ENCODE measurements around the gene RASGRF2.

RASGRF2 gene

DNA sequence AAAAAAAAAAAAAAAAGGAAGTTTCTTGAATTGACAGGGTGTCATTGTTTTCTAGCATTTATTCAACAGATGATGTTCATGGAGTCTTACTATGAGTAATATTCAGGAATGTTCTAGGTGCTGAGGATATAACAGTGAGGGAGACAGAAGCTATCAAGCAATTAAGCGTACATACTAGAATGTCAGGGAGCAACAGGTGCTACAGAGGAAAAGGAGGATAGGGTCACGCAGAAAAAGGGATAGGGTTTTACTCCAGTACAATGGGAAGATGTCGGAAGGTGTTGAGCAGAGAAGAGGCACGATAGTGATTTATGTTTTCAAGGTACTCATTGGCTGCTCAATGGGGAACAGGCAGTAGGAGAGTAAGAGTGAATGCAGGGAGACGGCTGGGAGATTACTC lies 6.6 kb upstream of the RASGRF2 start:
- DNase-seq (ENCODE audit: low read depth in 1 of 2, low spot score in 1 of 2) = no peak

DNA sequence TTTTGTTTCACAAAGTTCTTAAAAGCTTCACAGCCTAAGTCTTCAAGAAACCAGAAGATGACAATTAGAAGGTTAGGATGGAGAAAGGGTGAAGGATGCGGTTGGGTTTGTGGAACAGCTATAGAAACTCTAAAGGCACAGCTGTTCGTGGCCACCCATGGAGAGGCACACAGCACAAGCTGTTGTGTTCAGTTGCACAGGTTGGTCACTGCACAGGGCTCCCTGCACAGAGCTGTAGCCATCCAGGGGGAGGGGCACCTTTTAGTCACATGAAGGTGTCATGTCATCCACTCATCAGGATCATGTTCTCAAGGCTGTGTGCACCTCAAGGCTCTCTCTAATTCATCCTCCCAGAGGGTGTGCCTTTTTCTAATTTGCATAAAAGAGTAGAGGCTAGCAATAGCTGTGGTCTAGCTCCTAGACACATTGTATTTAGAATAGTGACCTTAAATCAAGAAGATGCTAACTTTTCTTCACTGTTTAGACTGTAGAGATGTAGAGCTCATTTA lies 5.0 kb upstream of the RASGRF2 start:
- DNase-seq (ENCODE audit: low read depth in 1 of 2, low spot score in 1 of 2) = no peak

DNA sequence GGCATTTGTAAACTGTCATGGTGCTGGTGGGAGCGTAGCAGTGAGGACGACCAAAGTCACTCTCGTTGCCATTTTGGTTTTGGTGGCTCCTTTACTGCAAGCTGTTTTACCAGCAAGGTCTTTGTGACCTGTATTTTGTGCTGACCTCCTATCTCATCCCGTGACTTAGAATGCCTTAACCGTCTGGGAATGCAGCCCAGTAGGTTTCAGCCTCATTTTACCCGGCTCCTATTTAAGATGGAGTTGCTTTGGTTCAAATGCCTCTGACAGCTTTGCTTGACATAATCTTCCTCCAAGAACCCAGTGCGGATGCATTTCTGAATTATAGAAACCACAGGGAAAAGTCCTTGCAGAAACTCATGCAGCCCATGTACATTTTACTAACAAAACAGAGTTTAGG lies 3.9 kb upstream of the RASGRF2 start:
- DNase-seq (ENCODE audit: low read depth in 1 of 2, low spot score in 1 of 2) = no peak

- no peak for DNase-seq (ENCODE audit: low read depth in 1 of 2, low spot score in 1 of 2)
Observed at GRCh38 chr5:80957031-80957761, 3.0 kb upstream of the RASGRF2 start.

- DNase-seq (ENCODE audit: low read depth in 1 of 2, low spot score in 1 of 2) = no peak
Observed at GRCh38 chr5:80958616-80959015, 1.5 kb upstream of the RASGRF2 start.

DNA sequence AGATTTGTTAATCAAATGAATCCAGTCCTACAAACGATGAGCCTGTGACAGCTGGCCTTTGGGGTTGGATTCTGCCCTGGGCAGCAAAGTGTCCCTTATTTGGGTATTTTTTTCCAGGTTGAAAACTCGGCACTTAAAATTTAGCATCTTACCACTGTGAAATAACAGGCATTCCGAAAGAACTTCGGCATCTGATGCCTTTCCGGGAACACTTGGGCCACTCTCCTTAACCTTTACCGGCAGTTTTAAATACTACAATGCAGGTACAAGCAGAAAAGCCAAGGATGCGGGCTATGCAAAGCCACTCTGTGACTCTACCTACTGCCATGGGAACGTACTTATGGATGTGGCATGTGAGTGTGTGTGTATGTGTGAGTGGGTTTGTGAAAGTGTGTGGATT lies 1.0 kb upstream of the RASGRF2 start:
- DNase-seq (ENCODE audit: low read depth in 1 of 2, low spot score in 1 of 2) = no peak

- peak; percentile 16 to 35 for DNase-seq (ENCODE audit: low read depth in 1 of 2, low spot score in 1 of 2)
Observed at GRCh38 chr5:80960531-80961375, 590 bp downstream of the RASGRF2 start.

GRCh38 chr5:80961376-80962281 lies 1.5 kb downstream of the RASGRF2 start:
- no peak for DNase-seq (ENCODE audit: low read depth in 1 of 2, low spot score in 1 of 2)

DNA sequence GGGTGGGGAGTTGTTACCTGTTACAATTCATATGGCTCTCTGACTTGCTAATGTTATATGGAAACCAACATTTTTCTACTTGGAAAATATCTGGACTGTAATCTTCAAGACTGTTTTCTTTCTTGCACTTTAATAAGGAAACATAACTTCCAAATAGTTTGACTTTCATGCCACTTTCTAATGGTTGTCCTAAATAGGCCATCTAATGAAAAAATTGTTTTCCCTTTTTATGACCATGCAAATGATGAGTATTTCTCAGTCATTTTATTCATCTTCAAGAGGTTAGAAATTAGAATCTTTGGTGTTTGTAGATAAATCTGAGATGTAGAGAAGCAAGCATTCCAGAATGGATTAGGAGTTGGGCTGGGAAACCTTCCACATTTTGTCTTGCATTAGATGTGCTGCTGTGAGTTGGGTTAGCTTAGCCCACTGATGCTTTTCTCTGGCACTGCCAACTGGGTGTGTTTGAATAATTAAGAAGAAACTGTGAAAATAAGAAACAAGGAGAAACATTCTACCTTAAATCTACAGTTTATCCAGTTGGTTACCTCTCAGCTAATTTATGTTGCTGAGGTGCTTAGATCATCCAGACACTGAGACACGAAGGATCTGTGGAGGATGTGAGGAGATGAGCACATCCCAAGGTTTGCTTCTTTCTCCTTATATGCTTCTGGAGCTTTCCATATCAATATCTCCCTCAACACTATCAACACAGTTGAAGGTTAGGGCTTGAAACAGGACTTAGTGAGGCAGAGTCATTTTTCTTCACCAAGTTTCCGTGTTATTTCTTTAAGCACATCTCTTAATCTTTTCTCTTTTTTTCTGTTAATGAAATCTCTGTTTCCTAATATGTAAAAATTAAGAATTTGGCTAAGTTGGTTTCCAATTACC lies 2.7 kb downstream of the RASGRF2 start:
- no peak for DNase-seq (ENCODE audit: low read depth in 1 of 2, low spot score in 1 of 2)

DNA sequence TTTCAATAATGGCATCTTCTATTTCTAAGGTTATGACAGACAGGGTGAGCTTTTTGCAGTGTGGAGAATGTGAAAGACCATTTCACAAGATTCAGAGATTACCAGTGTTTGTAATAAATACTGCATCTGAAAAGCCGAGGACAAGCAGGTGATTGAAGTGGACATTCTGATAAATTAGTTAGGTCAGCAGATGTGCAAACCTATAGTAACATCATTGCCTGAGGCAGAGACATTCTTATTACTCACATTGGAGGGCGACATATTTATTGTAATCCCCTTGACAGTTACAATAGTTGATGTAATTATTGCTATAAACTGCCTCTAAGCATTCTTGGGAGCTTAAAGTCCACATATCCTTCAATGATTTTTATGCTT lies 3.3 kb downstream of the RASGRF2 start:
- DNase-seq (ENCODE audit: low read depth in 1 of 2, low spot score in 1 of 2) = no peak

DNA sequence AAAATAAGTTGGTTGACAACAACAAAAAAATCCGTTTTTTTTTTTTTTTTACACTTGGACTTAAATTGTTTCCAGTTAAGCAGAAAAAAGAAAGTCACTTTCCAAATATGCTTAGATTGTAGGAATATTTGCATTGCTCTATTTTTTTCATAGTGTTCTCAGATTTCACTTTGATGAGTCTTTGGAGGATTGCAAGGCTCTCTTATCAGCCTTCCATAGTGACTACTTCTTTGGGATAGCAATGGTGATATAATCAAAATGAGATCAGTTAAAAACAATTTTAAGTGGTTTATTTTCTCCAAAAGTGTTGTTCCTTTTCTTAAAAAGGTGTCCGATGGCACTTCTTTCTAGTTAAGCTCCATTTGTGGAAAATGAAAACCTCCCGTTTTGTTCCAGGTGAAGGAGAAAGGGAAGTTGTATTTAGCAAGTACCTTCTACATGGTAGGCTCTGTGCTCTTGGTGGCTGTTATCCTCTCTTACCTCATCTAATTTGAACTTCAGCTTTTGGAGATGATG lies 3.9 kb downstream of the RASGRF2 start:
- DNase-seq (ENCODE audit: low read depth in 1 of 2, low spot score in 1 of 2) = no peak

DNA sequence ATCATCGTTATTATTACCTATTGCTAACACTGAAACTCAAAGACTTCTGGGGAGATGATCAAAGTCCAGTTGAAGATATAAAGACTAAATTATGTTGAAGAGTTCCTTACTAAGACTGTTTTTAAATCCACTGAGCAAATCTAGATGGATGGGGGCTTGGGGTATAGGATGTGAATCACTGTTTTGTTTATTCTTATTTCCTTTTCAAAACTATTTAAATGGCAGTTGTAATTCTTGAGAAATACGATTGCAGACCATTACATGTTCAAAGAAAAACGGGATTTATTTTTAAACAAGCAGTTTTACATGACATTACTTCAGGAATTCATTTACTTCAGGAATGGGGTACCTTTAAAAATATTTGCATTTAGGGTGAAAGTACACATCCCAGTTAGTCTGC lies 4.3 kb downstream of the RASGRF2 start:
- DNase-seq (ENCODE audit: low read depth in 1 of 2, low spot score in 1 of 2) = no peak

DNA sequence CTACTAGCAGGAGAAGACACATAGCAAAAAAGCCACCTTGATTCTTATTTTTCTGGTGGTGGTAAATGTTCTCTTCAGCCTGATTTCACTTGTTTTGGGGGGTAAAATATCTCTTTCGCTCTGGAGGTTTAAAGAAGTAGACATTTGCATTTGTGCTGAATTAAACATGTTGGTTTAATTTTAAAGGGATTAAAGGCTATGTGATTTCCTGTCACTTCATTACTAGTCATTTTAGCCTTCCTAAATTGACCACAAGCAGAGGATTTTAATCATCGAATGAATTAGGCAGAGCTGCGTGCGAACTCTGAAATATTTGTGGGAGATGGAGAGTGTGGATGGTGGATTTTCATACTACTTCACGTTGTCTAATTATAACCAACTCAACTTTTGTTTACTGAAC lies 4.8 kb downstream of the RASGRF2 start:
- no peak for DNase-seq (ENCODE audit: low read depth in 1 of 2, low spot score in 1 of 2)

GRCh38 chr5:80967500-80968181 lies 7.5 kb downstream of the RASGRF2 start:
- no peak for DNase-seq (ENCODE audit: low read depth in 1 of 2, low spot score in 1 of 2)

DNA sequence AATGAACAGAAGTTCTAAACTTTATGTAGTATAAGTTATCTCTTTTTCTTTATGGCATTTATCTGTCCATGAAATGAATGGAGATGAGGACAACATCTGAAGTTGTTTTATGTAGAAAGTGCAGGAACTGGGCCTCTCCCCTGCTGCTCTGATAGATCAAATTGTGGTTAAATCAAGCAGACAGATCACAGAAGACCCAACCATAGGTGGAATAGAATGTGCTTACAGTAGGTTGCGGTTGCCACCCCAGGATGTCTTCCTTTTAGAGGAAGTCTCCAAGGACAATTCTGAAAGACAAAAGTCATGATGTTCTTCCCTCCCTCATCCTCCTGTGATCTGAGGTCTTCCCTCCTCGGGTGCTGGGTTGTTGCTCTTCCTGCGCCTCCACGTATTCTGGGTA lies 12.9 kb downstream of the RASGRF2 start:
- DNase-seq (ENCODE audit: low read depth in 1 of 2, low spot score in 1 of 2) = no peak

- DNase-seq (ENCODE audit: low read depth in 1 of 2, low spot score in 1 of 2) = no peak
Observed at GRCh38 chr5:80975065-80975464, 14.9 kb downstream of the RASGRF2 start.

- no peak for DNase-seq (ENCODE audit: low read depth in 1 of 2, low spot score in 1 of 2)
Observed at GRCh38 chr5:80976985-80977384, 16.8 kb downstream of the RASGRF2 start.

DNA sequence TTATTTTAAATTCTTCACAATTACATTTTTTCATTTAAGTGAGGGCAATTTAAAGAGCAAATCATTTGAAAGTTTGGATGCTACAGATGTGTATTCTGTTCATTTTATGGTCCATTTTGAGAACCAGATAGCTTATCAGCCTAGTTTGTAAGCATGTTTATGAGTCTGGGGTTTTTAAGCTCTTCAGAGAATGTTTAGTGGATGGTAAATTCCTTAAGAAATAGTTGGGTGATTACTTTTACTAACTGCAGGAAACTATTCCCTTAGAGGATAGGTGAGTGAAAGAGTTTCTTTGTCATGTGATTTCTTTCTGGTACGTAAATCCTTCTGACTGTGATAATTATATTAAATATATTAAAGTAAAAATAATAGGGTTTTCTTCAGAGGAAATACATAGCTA lies 17.6 kb downstream of the RASGRF2 start:
- no peak for DNase-seq (ENCODE audit: low read depth in 1 of 2, low spot score in 1 of 2)

DNA sequence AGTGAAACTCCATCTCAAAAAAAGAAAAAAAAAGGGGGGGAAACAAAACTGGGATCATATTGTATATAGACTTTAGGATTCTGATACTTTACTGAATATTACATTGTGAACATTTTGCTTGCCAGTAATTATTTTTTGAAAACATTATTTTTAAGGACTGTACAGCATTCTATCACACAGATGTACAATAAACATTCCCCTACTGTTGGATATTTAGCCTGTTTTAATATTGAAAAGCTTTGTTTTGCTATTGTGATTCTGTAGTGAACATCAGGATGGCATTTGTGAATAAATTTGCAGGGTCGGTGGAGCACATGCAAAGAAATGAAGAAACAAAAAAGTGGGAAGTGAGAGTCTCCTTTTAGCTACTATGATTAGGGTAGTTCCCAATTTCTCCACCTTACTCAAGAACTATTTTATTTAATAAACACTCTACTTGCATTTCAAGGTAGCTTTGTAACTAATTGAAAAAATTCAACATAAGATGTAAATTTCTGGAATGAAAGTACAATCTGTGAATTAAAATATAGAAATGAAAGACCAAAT lies 18.7 kb downstream of the RASGRF2 start:
- no peak for DNase-seq (ENCODE audit: low read depth in 1 of 2, low spot score in 1 of 2)
